GM21360 (cell line): ENCODE results near the gene SLC9A3.

Experiments used
- ATAC-seq: cut with Tn5 transposase; IDR thresholded peaks from one replicate; pipeline ENCODE4 v1.9.1; 2021; ENCODE audit warnings: mild to moderate bottlenecking, moderate library complexity; ENCODE audit not compliant: unreplicated experiment

The SLC9A3 gene

GRCh38 chr5:421287-421880, 102.9 kb downstream of the SLC9A3 start:
- ATAC-seq, result no peak

DNA sequence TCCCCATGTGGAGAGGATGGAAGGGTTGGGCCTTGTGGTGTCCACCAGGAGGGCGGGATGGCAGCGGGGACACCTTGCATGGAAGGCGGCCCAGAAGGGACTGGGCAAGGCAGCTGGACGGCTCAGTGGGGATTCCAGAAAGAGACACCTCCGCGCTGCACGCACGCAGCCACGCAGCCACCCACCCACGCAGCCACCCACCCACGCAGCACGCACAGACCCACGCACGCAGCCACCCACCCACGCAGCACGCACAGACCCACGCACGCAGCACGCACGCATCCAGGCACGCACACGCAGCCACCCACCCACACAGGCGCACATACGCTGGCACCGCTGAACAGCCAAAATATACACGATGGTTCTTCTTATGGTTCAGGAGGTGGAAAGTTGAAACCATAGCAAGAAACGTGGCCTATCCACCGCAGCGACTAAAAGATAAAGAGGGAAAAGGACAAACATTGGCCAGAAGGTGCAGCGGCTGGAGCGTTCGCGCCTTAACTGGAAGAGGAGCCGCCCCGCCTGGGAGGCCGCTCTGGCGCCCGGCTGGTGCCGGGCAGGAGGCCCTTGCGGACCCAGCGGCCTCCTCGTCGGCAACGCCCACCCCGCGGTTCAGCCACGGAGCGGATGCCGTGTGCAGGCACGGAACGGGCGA, 103.5 kb downstream of the SLC9A3 start:
- ATAC-seq, result no peak
